Glutamatergic neuron (in vitro differentiated cells): ENCODE data around the gene TMEM204. TPM values are rescaled to one million over a fixed set of nuclear protein-coding genes. Genes with fewer than 3 reads are reported as not detected.

Source experiments
- DNase-seq: peaks from one replicate; pipeline ENCODE4 v3.0.0; 2022
- H3K27ac Mint-ChIP-seq: one replicate; pipeline ENCODE4 v1.8.0; 2020; ENCODE audit warnings: mild to moderate bottlenecking, mixed read lengths, inconsistent platforms; ENCODE audit not compliant: unreplicated experiment
- H3K27me3 Mint-ChIP-seq: one replicate; pipeline ENCODE4 v1.8.0; 2020; ENCODE audit warnings: mild to moderate bottlenecking, moderate library complexity, mixed read lengths, inconsistent platforms; ENCODE audit not compliant: unreplicated experiment
- H3K36me3 Mint-ChIP-seq: one replicate; pipeline ENCODE4 v1.8.0; 2020; ENCODE audit warnings: mild to moderate bottlenecking, mixed read lengths, inconsistent platforms; ENCODE audit not compliant: unreplicated experiment
- H3K4me1 Mint-ChIP-seq: one replicate; pipeline ENCODE4 v1.8.0; 2020; ENCODE audit warnings: mild to moderate bottlenecking, low read depth, mixed read lengths, inconsistent platforms; ENCODE audit not compliant: unreplicated experiment
- H3K4me3 Mint-ChIP-seq: one replicate; pipeline ENCODE4 v1.8.0; 2020; ENCODE audit warnings: mild to moderate bottlenecking, mixed read lengths, inconsistent platforms; ENCODE audit not compliant: unreplicated experiment
- H3K9me3 Mint-ChIP-seq: one replicate; pipeline ENCODE4 v1.8.0; 2020; ENCODE audit warnings: mild to moderate bottlenecking, moderate library complexity, mixed read lengths, inconsistent platforms; ENCODE audit not compliant: unreplicated experiment
- total RNA-seq: library from RNA; stranded (reverse); fragmentation: NEBNext Ultra II Directional; extraction: Animal tissue kit (Norgen Biotek cat#: 25700); gene quantifications from one replicate; pipeline ENCODE4 v1.2.1, GENCODE V29; 2021; ENCODE audit not compliant: unreplicated experiment
- TF ChIP-seq, protein P1 (sequence below): fragments of 200-600 bp; sonication (generic); IDR thresholded peaks from one replicate; pipeline ENCODE4 v1.5.0; 2021; ENCODE audit not compliant: partially characterized antibody, unreplicated experiment

TMEM204 gene
- total RNA-seq, 1 donor from 2014 or later, result 0.22 TPM

GRCh38 chr16:1602285-1602684, 68.8 kb downstream of the TMEM204 start:
- no peak overlapping the region for H3K27ac Mint-ChIP-seq

More at GRCh38 chr16:1602285-1602684, 68.8 kb downstream of the TMEM204 start:
- no peak for DNase-seq
- H3K36me3 Mint-ChIP-seq, result peaks cover 20% of the 10 kb centered on the region
- TF ChIP-seq, protein P1, sequence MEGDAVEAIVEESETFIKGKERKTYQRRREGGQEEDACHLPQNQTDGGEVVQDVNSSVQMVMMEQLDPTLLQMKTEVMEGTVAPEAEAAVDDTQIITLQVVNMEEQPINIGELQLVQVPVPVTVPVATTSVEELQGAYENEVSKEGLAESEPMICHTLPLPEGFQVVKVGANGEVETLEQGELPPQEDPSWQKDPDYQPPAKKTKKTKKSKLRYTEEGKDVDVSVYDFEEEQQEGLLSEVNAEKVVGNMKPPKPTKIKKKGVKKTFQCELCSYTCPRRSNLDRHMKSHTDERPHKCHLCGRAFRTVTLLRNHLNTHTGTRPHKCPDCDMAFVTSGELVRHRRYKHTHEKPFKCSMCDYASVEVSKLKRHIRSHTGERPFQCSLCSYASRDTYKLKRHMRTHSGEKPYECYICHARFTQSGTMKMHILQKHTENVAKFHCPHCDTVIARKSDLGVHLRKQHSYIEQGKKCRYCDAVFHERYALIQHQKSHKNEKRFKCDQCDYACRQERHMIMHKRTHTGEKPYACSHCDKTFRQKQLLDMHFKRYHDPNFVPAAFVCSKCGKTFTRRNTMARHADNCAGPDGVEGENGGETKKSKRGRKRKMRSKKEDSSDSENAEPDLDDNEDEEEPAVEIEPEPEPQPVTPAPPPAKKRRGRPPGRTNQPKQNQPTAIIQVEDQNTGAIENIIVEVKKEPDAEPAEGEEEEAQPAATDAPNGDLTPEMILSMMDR, result no peak
- H3K27me3 Mint-ChIP-seq, result peaks cover 11% of the 10 kb centered on the region
- no peak overlapping the region for H3K4me3 Mint-ChIP-seq
- H3K9me3 Mint-ChIP-seq, result peaks cover 11% of the 10 kb centered on the region
- H3K4me1 Mint-ChIP-seq, result no peaks in the 10 kb centered on the region

Other genes with a start within 250 kb of the TMEM204 start
- 256 TPM for gene UBE2I, start 224.0 kb upstream of the TMEM204 start, total RNA-seq
- 26.7 TPM for gene BAIAP3, start 200.0 kb upstream of the TMEM204 start, total RNA-seq
- gene TSR3, start 181.8 kb upstream of the TMEM204 start, total RNA-seq, result 52.5 TPM
- gene GNPTG, start 181.7 kb upstream of the TMEM204 start, total RNA-seq, result 50.5 TPM
- 30.7 TPM for gene UNKL, start 119.0 kb upstream of the TMEM204 start, total RNA-seq
- gene UQCC4, start 112.9 kb upstream of the TMEM204 start, total RNA-seq, result 10.4 TPM
- gene PERCC1, start 102.6 kb upstream of the TMEM204 start, total RNA-seq, result not detected
- 4.2 TPM for gene CCDC154, start 89.1 kb upstream of the TMEM204 start, total RNA-seq
- gene CLCN7, start 58.6 kb upstream of the TMEM204 start, total RNA-seq, result 118 TPM
- 2.2 TPM for gene PTX4, start 44.7 kb upstream of the TMEM204 start, total RNA-seq
- gene TELO2, start 40.3 kb upstream of the TMEM204 start, total RNA-seq, result 101 TPM
- 33.4 TPM for gene IFT140, start 78.4 kb downstream of the TMEM204 start, total RNA-seq
- 52.4 TPM for gene CRAMP1, start 78.7 kb downstream of the TMEM204 start, total RNA-seq
- 72.9 TPM for gene JPT2, start 144.6 kb downstream of the TMEM204 start, total RNA-seq
- gene MAPK8IP3, start 172.5 kb downstream of the TMEM204 start, total RNA-seq, result 281 TPM
- gene NME3, start 237.9 kb downstream of the TMEM204 start, total RNA-seq, result 79.1 TPM
- gene EME2, start 239.1 kb downstream of the TMEM204 start, total RNA-seq, result 68.7 TPM
- 75.1 TPM for gene MRPS34, start 239.5 kb downstream of the TMEM204 start, total RNA-seq
- 80.4 TPM for gene SPSB3, start 248.9 kb downstream of the TMEM204 start, total RNA-seq
- 66.1 TPM for gene NUBP2, start 249.3 kb downstream of the TMEM204 start, total RNA-seq